Suppressor macrophage treated with lipopolysaccharide for 1 hour (primary cell): ENCODE measurements around the gene SLC22A3.

Source experiments
- DNase-seq, 3 donors: peaks; one replicate each; pipeline ENCODE4 v3.0.0-alpha.2; 2020 to 2022

Gene SLC22A3

DNA sequence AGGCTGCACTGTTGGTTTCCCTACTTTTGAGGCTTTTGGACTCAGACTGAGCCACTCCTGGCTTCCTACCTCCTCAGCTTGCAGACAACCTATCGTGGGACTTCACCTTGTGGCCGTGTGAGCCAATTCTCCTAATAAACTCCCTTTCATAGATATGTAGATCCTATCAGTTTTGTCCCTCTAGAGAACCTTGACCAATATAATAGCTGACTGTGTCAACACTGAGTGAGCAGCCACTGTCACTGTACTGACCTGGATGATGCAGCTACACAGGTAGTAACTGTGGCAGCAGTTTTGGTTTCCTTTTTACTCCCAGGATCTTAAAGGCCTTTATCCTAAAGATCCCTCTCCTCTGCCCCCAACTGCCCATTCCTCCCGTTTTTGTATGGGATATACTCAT, 70.2 kb downstream of the SLC22A3 start:
- DNase-seq, result no peak

GRCh38 chr6:160419488-160419887, 71.3 kb downstream of the SLC22A3 start:
- no peak for DNase-seq

DNA sequence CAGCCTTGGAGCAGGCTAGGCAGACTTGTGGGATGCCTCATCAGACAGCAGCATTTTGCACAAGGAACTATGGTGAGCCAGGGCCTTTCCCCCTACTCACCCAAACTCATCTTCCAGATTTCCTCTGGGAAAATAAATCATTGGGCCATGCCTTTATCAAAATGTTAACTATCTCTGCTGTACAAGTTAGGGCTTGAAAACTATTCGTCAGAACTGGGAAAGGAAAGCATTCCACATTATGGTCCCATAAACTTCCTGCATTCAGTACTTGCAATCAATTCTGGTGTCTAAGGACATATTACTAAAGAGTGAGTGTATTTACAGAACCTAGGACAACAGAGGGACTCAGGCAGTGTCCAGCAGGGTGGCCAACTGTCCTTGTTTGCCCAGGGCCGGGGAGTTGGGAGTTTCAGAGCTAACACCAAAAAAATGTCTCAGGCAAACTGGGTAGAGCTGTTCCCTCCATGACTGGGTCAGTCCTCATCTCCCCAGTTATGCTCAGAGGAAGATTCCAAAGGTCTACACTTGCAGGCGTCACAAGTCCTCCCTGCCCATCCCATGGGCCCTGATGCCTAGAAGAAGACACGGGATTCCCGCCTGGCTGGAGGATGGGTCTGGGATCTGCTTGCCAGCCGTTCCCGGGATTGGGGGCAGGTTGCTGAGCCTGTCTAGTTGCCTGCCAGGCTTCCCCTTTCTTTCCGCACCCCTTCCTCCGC, 72.2 kb downstream of the SLC22A3 start:
- no peak for DNase-seq

DNA sequence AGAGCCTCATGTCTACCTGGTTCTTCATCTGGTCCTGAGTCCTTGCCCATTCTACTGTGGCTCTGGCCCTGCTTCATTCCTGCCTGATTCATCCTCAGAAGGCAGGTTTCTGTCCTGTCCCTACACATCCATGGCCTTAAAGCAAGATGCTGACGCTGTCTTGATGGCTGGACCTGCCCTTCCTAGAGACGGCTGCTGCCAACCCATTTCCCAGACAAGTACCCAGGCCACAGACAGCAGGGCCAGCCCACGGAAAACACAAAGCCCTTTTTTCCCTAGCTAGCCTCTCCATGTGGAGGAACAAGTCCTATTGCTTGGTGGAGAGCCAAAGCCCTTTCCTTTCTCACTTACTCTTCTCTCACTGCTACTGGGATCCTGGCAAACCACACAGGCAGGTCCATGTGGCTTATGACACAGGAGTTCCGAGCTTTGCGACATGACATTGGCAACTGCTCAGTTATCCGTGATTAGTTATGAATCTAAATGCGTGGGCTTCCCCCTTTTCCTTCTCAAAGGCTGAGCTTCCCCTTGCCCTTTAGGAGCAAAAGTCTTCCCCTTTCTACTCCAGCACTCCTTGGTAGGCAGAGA, 72.9 kb downstream of the SLC22A3 start:
- DNase-seq, result no peak

GRCh38 chr6:160421854-160422253, 73.7 kb downstream of the SLC22A3 start:
- DNase-seq, result no peak

DNA sequence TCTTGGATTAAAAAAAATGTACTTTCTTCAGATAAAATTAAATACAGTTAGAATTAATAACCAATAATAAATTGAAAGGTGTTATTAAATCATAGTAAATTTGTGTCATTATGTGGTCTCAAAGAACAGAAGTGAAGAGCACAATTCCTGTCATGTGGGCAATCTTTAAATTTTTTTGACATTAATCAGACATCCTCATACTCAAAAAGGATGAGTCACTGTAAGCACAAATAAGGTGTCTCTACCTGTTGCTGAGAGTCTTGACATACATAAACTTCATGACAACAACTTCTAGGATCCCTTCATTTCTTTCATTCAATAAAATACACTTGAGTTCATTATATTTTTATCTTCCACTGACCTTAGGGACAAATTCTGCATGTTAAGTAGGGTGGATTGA, 76.1 kb downstream of the SLC22A3 start:
- DNase-seq, result no peak

DNA sequence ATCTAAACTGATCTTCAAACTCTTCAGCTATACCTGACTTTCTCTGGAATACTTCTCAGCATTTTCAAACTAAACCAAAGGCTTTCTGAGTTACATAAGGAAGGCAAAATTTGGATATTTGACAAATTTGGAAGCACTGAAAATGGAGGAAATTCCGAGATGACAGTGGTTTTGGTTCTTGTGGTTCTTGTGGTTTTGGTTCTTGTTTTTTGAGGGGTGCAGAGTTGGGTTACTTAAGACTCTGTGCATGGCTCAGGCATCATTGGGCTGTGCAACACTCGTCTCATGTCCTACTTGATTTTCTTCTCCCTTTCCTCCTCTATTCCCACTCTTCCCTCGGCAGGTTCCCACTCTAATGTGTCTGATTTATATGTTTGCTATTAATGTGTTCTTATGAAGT, 78.0 kb downstream of the SLC22A3 start:
- DNase-seq, result peak in 2 of 3 donors; percentile 10 to 47

- no peak for DNase-seq
Measured at GRCh38 chr6:160427312-160428068, 79.3 kb downstream of the SLC22A3 start.

GRCh38 chr6:160428069-160428430, 79.9 kb downstream of the SLC22A3 start:
- DNase-seq, result no peak

DNA sequence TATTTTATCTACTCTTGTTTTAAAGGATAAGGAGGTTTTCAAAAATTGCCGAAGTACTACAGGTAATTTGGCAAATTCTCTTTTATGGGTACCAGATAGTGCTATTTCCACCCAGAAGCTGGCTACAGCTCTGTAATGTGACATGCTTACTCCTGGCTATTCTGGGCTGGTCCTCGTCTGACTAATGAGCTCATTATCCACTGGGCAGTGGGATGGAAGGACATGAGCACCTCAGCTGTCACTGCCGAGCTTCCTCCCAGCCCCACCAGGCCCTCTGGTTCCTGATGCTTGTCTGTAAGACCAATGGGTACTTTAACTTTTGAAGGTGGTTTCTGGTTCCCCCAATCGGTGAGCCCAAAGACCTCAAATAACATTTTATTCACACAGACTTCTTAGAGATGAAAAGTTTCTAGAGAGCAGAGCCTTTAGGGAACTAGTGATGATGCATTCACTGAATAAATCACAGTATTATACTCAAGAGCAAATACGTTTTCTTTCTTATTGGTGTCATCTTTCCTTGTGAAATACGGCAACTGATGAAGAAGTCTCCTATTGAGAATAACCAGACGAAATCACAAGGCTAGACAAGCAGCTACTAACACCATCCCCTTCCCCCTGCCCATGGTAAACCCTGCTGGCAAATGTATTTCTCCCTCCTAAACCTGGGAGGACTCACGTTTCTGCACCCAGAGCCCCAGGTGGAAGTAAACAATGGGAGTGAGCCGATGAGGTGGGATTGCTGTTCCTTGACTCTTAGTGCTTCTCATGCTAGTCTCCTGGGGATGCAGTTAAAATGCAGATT, 80.8 kb downstream of the SLC22A3 start:
- DNase-seq, result no peak

GRCh38 chr6:160429620-160429895, 81.4 kb downstream of the SLC22A3 start:
- DNase-seq, result no peak

GRCh38 chr6:160430203-160430602, 82.0 kb downstream of the SLC22A3 start:
- no peak for DNase-seq

DNA sequence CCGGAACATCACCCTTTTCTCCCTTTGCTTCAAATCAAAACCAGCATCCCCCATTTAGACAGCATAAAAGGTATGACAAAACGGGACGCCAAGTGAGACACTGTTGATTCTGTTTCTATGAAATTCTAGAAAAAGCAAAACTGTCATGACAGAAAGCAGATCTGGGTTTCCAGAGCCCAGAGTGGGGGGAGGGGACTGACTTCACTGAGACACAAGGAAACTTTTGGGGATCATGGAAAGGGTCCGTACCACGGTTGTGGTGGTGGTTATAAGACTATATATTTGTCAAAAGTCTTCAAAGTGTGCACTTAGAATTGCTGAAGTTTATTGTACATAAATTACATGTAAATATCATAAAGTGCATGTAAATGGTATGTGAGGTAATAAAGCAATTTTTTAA, 82.6 kb downstream of the SLC22A3 start:
- no peak for DNase-seq

DNA sequence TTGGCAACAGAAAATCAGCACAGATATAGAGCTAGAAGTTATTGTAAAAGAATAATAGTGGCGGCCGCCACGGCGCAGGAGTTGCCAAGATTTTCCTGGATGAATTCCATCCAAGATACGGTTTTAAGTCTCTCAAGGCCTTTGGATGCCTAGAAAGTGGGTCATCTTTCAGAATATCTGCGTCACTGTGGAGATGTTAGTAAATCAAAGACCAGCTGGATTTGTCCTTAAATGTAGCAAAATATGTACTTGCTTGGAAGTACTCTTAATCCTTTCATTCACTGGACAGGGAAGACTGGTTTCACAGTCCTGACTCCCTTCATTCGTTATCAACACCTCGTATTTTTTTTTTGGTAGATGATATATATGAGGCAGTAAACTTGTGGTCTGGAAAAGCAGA, 83.0 kb downstream of the SLC22A3 start:
- DNase-seq, result no peak

DNA sequence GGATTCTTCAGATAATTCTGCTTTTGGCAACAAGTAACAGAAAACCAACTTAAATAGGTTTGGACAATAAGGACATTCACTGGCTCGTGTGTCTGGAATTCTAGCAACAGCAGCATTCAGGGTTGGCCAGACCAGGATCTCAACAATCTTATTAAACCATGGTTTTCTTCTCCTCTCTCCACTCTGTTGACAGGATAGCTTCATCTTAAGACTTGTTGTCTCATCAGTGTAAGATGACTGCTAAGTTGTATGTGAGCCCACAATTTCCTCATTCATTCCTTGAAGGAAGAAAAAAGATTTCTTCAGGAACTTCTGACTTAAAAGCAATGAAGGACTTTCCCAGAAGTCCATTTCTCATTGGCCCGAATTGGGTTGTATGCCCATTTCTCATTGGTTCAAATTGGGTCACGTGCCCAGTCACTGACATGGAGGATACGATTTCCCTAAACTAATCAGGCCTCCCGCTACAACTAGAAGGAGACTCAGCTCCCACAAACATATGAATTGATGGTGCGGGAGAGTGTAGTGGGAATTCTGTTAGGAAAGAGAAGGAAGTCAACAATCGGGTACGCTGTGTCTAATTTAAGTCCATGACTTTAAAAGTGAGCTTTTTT, 83.7 kb downstream of the SLC22A3 start:
- no peak for DNase-seq

GRCh38 chr6:160435935-160436334, 87.8 kb downstream of the SLC22A3 start:
- DNase-seq, result no peak

DNA sequence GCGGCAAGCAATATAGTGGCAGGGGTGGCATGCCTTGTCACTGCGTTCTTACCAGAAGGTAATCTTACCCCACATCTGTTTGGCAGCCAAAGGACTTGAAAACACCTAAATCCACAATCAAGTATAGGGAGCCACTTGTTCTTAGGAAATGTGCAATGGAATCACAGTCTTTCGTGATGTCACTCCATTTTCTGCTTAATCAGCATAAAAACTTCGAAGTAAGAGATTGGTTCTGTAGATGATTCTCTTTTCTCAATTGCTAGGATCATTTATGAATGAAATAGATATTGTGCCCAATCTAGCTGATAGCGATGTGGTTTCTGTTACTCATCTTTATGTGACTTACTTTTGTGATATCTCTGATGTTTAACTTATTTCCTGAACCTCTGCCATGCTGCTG, 89.0 kb downstream of the SLC22A3 start:
- no peak for DNase-seq

GRCh38 chr6:160437775-160438174, 89.6 kb downstream of the SLC22A3 start:
- no peak for DNase-seq

GRCh38 chr6:160438481-160438880, 90.3 kb downstream of the SLC22A3 start:
- no peak for DNase-seq

- DNase-seq, result no peak
Measured at GRCh38 chr6:160439751-160440150, 91.6 kb downstream of the SLC22A3 start.

DNA sequence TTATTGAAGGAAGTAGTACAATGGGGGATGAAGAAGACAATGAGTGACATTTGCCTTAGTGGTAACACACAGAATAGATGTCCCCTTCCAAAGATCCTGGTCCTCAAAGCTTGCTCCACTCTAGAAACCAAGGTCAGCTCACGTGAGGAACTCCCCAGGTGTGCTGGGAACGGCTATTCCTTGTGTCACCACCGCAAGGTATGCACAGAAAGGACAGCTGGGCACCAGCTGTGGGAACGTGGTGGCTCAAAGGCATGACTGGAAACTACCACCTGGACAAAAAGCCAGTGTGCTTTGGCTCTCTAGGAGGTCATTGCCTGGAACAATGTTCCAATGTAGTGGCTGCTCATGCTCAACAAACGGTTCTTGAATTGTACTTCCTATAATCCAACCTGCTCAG, 94.0 kb downstream of the SLC22A3 start:
- DNase-seq, result no peak

GRCh38 chr6:160445130-160445529, 97.0 kb downstream of the SLC22A3 start:
- DNase-seq, result no peak

DNA sequence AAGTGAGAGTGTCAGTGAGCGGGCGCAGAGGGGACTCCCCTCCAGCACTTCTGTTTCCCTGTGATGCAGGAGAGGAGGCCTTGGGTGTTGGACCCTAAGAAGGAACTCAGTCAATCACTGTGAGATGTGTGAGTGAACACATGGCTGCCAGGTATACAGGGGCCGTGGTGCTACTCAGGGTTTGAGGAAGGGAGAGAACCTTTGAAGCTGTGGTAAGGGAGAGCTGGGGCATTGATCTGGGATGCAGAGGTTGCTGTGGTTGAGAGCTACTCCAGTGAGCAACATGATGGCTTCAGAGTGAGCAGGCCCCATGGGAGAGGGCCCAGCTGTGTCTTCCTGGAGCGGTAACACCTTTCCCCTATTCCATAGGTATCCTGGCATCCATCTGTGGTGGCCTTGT, 99.2 kb downstream of the SLC22A3 start:
- DNase-seq, result no peak
